Left kidney (tissue), 2 donors: ENCODE measurements around the gene TEX2. TPM values are rescaled to one million over a fixed set of nuclear protein-coding genes. Genes with fewer than 3 reads are reported as not detected.

Source experiments
- DNase-seq: peaks from one replicate; pipeline ENCODE4 v3.0.0-alpha.2; 2013
- polyA plus RNA-seq: library from polyadenylated mRNA; unstranded; fragments of 120-200 nt; gene quantifications from one replicate; pipeline ENCODE4 v1.2.1, GENCODE V29; 2013; ENCODE audit not compliant: insufficient read length

TEX2 gene
- polyA plus RNA-seq, 1 donor, result 27.5 TPM

DNA sequence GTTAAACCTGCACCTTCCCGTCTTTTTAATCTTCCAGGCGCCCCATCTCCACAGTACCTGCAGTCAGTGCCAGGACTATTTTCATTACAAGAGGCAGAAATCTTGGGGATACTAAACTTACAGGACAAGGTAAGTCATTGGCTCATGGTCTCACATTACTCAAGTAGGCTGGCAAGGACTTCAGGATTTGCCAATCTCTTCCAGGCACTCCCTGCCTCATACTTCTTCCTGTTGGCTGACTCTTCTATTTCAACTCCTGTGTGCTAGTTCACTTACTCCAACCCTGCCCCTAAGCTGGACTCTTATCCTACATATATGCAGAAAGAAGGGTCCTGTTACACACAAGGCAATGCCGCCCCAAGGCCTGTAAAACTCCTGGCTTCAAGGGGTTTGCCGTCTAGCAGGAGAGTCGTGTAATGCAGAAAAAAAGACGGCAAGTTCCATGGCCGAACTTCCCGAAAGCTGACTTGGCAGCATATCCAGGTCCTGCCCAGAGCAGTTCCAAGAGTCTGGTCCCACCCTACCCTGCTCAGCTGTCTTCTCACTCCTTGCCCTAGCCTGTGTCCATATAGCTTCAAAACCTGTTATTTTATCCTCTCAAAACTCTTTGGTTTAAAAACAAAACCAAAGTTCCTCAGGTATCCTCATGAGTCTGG is 147.9 kb downstream of the TEX2 start:
- DNase-seq, result no peak

DNA sequence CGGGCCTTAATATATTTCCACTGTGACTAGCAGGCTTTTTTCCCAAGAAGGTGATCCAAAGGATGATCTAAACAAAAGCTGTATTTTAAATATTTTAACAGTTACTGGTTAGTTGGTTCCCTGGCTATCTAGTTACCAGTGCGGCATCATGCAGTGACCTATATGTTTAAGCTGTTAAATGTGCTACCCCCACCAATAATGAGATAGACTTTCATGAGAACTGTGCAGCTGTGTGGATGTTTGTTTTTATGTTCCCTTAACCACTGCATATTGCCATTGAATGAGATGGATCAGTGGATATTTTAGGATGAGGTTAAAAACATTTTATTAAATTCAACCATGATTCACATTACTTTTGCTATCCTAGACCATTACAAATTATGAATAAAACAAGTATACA is 150.1 kb downstream of the TEX2 start:
- DNase-seq, result no peak

DNA sequence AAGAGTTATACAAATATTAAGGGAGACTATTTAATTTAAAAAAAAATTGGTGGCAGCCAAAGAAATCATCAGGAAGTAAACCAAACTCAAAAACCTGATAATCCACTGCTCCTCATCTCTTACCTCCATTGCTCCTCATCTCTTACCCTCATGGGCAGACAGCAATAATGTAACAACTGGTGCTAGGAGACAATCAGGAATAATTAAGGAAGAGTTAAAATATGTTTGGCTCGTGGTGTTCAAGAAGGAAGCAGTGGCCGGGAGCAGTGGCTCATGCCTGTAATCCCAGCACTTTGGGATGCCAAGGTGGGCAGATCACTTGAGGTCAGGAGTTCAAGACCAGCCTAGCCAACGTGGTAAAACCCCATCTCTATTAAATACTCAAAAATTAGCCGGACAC is 151.2 kb downstream of the TEX2 start:
- no peak for DNase-seq

DNA sequence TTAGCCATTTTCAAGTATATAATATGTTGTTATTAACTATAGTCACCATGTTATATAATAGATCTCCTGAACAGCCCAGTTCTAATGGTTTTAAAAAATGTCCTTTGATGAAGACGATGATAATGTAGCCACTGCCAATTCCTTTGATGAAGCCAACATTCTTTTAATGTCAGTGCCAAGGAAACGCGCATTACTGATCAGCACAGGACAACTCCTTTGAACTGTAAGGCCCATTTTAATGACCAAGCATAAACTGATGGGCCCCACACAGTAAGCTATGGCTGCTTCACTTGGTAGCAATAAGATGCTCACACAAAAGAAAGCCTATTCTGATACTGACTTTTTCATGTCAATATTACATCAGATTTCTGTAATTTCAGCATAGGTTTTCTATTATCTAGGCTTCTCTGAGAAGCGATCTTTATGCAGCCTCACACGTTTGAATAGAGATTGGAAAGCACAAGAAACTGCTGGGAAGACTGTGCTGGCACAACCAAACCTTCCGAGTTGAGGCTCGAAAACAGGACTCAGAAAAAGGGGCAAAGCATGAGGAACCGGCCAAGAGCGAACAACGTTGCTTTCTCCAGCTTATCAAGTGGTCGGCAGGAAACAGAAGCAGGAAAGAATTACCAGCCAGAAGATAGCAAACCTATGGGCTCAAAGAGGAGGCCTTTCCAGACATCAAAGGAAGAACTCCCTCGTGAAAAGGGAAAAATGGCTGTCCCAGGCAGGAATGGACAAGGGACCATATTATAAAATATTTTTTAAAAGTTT is 152.5 kb downstream of the TEX2 start:
- DNase-seq, result no peak

DNA sequence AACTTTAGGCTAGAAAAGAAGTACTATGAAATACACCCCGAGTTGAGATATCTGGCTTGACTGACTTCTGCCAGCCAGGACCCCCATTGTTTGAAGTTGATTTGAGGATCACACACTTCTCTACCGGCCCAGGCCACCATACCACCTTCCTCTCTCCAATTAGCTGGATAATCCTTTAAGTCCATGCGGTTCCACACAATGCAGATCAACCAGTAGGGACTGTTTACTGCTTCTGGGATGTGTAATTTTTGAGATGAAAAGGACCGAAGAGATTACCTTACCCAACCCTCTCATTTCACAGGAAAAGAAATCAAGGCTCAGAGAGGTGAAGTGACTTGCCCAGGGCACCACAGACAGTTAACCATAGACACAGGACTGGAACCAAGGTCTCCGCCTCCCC is 153.7 kb downstream of the TEX2 start:
- DNase-seq, result no peak

DNA sequence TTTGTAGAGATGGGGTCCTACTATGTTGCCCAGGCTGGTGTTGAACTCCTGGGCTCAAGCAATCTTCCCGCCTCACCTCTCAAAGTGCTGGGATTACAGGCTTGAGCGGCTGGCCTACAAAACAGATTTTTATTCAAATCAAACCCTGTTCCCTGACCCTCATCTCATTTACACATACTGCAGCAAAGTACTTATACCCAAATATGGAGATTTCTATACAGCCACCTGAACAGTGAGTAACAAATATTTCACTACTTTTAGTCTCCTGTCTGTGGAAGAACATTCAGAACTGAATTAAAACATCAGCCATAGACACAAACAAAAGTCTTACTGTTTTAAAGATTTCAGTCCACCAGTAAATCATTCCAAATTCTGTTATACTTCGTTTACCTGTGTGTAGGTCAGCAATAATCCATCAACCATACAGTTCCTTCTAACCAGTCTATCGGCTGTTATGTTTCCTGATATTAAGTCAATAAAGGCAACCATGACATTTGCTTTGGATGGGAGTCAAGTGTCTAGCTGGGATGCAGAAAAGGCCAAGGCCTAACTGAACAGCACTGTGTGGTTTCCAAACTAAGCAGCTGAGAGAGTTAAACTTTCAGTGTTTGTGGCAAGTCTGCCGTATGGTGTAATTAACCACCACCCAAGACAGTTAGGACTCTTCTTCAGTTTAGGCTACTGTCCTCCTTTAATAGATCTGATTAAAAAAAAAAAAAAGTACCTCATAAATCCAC is 155.4 kb downstream of the TEX2 start:
- DNase-seq, result no peak

DNA sequence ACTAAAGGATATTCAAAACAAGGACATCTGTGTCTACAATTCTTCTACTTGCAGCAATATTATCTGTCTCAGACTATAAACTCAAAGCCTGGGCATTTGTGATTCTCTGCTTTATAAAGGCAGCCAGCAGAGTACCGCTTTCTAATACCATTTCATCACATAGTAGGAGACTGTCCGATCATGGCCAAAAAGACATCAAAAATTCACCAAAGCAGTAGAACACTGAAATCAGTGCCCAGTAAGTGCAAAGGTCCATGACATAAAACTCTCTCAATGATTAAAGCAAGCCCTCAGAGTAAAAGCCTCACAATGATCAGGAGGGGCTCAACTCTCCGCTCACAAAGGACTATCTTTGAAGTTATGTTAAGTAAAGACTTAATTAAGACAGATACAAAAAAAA is 156.1 kb downstream of the TEX2 start:
- no peak for DNase-seq

DNA sequence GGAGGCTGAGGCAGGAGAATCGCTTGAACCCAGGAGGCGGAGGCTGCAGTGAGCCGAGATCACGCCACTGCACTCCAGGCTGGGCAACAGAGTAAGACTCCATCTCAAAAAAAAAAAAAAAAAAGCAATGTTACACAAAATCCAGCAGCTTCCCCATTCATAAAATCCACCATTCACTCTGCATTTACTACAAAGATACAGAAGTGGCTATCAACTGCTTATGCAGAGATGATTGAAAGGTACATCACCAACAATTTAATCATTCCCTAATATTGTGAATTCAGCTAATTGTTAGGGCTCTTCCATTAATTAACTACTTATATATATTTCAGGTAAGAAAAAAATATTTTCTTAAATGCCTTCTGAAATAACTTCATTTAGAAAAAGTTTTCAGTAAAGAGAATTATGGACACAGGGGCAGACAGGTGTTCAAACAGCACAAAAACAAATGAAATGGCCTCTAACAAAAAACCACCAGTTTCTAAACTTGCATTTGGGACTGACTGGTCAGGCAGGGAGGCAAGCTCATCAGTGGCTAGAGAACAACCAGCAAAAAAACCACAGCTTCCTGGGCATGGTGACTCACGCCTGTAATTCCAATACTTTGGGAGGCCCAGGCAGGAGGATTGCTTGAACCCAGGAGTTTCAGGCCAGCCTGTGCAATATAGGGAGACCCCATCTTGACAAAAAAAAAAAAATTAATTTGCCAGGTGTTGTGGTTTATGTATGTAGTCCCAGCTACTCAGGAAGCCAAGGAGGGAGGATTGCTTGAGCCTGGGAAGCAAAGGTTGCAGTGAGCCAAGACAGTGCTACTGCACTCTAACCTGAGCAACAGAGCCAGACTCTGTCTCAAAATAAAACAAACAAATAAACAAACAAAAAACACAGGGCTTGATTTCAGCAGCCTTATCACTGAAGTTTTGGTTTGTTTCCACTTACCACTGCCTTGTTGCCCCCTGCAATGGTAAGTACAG is 159.4 kb downstream of the TEX2 start:
- no peak for DNase-seq

DNA sequence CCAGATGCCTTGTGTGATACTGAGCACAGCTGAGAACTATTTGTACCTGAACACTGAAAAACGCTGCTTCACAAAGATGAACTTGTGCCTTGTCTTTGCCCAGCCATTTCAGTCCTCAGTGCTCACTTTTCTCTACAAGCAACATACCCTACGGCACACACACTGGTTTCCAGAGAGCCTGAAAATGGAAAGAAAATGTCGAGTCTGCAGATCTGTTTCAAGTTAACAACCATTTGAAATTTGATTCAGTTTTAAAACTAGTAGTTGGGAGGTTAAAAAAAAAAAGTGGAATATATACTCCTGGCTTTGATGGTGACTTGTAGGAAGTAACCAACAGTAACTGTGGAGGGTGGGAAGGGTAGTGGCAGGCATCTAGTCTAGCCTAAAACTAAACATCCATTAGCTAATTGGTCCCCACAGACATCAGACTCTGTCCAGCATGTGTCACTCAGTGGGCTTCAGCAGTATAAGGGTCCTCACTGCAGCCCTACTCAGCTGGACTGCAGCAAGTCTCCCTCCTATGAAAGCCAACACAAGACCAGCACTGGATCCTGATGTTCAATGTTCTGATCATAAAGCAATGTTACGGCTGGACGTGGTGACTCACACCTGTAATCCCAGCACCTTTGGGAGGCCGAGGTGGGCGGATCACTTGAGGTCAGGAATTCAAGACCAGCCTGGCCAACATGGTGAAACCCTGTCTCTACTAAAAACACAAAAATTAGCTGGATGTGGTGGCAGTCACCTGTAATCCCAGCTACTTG is 160.3 kb downstream of the TEX2 start:
- DNase-seq, result no peak

DNA sequence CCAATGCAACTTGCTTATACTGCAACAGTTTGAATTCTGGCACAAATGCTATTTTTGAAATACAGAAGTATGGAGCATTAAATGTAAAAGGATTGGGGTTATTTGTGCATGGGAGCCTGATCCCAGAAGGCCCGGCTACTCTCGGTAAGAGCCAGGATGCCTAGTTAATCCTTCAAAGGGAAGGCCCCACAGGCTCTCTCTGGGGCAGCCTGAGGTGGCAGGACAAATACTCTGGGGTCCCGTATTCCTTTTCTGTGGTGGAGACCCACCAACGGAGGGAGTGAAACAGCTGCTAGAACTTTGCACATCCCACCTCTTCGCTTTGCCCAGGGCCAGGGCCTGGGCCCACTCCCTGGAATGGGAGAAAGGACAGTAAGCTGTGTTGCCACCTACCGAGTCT is 163.5 kb downstream of the TEX2 start:
- DNase-seq, result no peak

Other genes starting within 250 kb of the TEX2 start
- gene ICAM2, start 242.6 kb downstream of the TEX2 start, polyA plus RNA-seq, result 23.1 TPM
- 8.7 TPM for gene ERN1, start 133.1 kb downstream of the TEX2 start, polyA plus RNA-seq
- gene PECAM1, start 127.6 kb upstream of the TEX2 start, polyA plus RNA-seq, result 97.0 TPM
- gene MILR1, start 185.9 kb upstream of the TEX2 start, polyA plus RNA-seq, result 2.5 TPM
- 59.0 TPM for gene POLG2, start 233.8 kb upstream of the TEX2 start, polyA plus RNA-seq
- gene DDX5, start 243.0 kb upstream of the TEX2 start, polyA plus RNA-seq, result 945 TPM
- gene CEP95, start 243.7 kb upstream of the TEX2 start, polyA plus RNA-seq, result 194 TPM